Activated T-cell treated with anti-CD3 and anti-CD28 coated beads for 48 hours (primary cell): ENCODE results near the gene MEF2D.

Experiments
- DNase-seq: peaks from one replicate; pipeline ENCODE4 v3.0.0-alpha.2; 2020; ENCODE audit warnings: low read depth

MEF2D gene

DNA sequence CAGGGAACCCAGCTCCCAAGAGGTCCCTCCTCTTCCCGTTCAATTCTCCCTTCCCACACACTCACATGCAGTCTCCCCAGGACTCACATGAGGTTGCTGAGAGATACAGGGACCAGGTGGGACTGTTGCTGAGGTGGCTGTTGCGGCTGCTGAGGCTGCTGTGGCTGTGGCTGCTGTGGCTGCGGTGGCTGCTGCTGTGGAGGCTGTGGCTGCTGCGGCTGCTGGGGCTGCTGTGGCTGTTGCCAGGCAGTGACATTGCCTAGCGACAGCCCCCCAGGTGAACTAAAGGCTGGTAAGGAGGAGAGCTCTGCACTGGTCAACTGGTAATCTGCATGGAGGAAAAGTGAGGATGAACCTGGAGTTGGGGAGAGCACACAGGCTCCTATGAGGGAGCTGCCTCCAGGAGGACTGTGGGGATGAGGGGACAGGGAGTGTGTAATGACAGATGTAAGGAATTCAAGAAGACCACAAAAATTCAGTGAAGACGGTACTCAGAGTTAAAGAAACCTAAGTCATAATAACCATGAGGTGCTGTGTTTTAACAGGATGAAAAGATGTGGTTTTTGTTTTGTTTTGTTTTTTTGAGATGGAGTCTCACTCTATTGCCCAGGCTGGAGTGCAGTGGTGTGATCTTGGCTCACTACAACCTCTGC lies 31.8 kb downstream of the MEF2D start:
- DNase-seq, result no peak

DNA sequence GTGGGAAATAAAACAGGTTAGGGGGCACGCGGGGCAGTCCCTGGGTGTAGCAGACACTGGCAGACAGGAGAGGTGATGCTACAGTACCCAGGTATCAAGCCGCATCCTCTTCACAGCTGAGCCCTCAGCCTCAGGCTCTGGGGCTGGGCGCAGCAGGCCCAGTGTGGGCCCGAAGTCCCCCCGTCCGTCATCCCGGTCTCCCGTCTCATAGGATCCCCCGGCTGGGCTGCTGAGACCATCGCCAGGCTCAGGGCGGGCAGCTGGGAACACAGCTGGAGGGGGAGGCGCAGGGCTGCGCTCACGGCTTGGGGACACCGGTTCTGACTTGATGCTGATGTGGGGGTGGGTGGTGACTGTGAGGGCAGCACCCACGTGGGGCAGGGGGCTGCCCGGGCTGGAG lies 32.7 kb downstream of the MEF2D start:
- DNase-seq, result no peak

- no peak for DNase-seq
Observed at GRCh38 chr1:156467385-156467784, 33.2 kb downstream of the MEF2D start.

GRCh38 chr1:156465747-156466365 lies 34.7 kb downstream of the MEF2D start:
- DNase-seq, result no peak

DNA sequence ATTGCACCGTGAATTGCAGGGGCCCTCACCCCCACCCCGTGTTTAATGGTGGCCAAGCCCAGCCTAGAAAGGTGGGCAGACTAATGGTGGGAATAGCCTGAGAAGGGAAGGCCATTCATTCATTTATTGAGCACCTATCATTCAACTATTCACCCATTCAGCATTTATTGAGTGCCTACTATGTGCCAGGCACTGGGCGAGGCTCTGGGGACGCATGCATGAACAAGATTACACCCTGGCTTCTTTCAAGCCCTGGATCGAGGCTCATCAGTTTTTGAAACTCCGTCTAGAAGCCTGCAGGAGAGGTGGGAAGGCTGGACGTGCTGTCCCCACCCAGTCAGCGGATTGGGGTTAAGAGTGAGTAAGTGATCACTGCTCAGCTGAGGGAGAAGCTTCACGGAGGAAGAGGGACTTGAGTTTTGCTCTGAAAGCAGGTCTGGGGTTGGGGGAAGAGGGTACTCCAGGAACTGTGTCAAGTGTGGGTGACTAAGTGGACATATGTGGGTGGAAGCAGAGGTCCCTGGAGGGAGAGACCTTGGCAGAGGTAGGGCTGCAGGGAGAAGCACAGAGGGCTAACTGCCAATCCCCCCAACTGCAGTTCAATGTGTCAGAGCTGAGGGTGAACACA lies 35.6 kb downstream of the MEF2D start:
- no peak for DNase-seq

GRCh38 chr1:156464335-156464734 lies 36.2 kb downstream of the MEF2D start:
- DNase-seq, result no peak

DNA sequence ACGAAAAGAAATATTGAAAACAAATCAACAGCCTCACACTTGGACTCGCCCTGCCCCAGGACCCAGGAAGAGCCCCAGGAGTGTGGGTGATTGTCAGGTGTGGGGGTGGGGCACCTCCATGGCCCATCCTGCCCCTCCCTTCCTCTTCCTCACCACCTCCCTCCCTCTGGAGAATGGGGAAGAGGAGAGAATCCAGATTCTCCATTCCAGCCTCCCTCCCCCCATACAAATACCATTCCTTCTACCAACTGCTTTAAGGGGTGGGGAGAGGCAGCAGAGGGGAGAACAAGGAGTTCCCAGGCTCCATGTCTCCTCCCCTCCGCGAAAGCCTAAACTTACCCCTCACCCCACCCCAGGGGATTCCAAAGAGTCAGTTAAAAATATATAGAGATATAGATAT lies 36.7 kb downstream of the MEF2D start:
- no peak for DNase-seq

DNA sequence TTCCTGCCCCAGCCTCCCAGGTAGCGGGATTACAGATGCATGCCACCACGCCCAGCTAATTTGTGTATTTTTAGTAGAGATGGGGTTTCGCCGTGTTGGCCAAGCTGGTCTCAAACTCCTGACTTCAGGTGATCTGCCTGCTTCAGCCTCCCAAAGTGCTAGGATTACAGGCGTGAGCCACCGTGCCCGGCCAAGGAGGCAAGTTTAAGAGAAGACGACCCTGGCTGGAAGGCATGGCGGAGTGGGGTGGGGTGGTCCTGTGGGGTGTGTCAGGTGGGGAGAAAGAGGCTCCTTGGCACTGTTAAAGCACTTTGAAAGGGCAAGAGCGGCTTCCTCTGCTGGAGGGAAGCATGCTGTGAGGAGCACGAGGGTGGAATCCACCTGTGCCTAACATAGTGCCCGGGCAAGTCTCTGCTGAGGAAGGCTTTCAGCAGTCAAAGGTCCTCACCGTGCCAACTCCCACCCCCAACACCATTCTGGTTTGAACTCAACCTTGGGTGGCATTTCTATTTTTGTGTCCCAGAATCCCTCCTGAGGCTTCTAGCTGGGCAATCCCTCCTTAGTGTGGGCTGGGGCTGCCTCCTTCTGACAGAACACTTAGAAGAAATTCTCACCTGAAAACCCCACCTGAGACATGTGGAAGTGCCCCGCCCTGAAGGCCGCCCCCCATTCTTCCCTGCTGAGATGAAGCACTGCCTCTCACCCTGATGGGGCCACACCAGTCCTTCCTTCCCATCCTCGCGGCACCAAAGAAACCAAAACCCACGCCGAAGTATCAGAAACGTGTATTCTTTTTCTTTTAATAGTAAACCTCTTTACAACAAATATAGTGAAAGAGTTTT lies 37.4 kb downstream of the MEF2D start:
- no peak for DNase-seq

GRCh38 chr1:156461781-156462647 lies 38.6 kb downstream of the MEF2D start:
- no peak for DNase-seq

DNA sequence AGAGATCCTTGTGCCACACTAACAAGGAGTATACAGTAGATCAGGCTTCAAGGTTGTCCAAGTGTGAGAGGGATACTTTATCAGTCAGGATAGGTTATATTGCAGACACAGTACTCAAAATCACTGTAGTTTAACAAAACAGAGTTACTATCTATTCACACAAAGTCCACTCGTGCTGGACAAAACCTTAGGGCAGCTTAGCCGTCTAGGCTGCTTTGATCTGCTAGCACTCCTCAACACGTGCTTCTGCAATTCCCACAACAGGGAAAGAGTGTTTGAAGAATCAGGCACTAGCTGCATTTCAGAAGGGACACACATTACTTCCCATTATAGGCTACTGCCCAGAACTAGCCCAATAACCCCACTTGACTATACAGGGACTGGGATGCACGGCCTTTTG lies 39.5 kb downstream of the MEF2D start:
- no peak for DNase-seq

GRCh38 chr1:156460525-156460924 lies 40.0 kb downstream of the MEF2D start:
- DNase-seq, result no peak

DNA sequence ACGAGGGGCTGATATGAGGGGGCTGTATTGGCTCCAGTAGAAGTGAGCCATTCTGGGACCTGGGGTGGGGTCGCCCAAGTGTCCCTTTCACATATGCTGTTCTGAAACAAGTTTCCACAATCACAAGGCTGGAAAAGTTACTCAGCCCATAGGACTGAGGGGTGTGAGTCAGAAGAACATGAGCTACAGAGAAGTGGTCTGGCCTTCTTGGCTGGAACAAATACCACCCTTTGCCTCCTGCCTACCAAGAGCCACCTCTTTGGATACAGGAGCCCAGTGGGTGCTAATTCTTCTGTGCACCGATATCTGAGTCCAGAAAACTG lies 42.4 kb downstream of the MEF2D start:
- no peak for DNase-seq

- peak; percentile 95 for DNase-seq
Observed at GRCh38 chr1:156456625-156457465, 43.7 kb downstream of the MEF2D start.

DNA sequence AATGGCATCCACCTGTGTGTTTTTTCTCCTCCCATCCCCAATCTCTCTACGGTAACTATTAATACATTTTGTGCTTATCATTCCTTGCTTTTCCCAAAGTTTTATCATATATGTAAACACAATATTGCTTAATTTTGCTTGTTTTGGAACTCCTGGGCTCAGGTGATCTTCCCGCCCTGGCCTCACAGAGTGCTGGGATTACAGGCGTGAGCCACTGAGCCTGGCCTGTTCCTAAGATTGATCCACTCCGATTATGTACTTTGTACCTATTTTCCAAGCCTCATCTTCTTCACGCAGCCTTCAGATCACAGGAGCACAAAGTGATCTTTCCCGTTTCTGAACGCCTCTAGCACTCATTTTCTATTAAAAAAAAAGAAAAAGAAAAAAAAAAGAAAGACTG lies 45.2 kb downstream of the MEF2D start:
- no peak for DNase-seq

- no peak for DNase-seq
Observed at GRCh38 chr1:156452907-156453306, 47.7 kb downstream of the MEF2D start.

- no peak for DNase-seq
Observed at GRCh38 chr1:156451505-156452160, 48.9 kb downstream of the MEF2D start.

DNA sequence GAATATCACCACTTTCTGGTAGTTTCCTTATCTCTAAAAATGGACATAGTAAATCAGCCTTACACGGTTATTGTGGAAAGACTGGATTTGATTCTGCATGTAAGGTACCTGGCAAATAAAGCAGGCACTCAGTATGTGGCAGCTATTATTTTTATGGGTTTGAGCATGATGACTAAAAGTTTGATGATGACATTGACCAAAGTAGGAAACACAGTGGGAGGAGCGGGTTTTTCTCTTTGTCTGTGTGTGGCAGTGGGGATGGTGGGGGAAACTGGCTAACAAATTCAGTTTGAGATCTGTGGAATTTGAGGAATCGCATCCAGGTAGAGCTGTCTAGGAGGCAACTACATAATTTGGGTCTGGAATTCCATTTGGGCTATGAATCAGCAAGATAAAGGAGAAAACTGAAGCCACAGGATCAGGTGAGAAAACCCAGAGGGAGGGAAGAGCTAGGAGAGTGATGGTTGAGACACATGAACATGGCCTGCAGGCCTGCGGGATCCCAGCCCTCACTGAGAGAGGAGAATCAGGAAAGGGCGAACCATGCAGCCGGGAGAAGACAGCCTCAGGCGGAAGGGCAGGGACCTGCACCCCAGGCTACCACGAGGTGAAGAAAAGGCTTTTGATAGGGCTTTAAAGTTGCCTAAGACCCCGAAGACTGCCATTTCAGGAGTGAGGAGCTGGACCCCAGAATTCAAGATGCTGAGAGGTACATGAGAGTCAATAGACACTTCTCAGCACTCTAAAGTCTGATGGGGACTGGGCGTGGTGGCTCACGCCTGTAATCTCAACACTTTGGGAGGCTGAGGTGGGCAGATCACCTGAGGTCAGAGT lies 52.2 kb downstream of the MEF2D start:
- no peak for DNase-seq

- DNase-seq, result peak; percentile 74
Observed at GRCh38 chr1:156445789-156446263, 54.7 kb downstream of the MEF2D start.

DNA sequence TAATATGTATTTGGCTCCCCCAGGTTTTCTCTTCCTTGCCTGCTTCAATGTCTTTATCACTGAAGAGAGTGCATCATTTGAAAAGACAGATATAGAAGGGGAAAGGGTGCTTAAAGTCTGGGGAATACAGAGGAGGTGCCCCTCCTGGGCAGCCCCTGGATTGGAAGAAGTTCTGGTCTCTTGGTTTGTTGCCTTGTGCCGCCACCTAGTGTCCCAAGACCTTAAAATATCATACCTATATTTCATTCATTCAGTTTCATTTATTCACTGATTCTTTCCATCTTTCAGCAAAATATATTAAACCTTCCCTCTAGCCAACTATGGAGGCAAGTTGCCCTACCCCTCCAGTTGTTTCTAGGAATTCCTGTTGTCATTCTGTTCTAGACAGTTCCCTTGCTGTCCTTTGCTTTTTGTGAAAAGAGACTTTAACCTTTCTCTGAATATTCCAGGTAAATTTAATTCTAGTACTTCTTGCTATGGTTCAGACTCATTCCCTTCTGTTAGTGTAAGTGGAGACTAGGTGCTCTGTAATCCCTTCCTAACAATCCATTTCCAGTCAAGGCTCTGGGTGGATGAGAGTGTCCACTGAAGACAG lies 56.1 kb downstream of the MEF2D start:
- DNase-seq, result no peak
